Measurements from ENCODE around the gene PFKFB4.

Gene PFKFB4

DNA sequence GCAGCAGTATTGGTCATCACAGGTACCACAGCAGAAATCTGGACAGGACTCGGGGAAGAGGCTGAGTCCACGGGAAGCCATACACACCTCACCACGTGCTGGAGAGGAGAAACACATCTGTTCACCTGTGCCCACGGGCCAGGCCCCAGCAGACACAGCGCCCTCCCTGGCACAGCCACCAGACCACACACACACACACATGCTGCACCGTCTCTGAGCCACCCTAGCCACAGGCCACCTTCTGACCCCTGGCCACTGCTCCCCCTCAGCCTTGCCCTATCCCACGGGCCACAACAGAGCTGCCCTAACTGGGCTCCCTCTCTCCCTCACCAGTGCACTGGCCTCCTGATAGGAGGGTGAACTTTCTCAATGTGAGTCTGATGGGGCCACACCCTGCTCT lies 55.4 kb downstream of the PFKFB4 start:
- H3K27ac ChIP-seq (ENCODE audit: low read depth, low read length), result no peak overlapping the region
- H4K20me1 ChIP-seq (ENCODE audit: control insufficient read depth, insufficient read depth, low read depth, low read length), result no peaks in the 10 kb centered on the region
- peaks cover 26% of the 10 kb centered on the region for H3K4me1 ChIP-seq (ENCODE audit: control insufficient read depth, low read length)
- H3K9me3 ChIP-seq (ENCODE audit: control insufficient read depth, insufficient read depth, low read length), result no peaks in the 10 kb centered on the region
- no peaks in the 10 kb centered on the region for H3K36me3 ChIP-seq (ENCODE audit: control insufficient read depth, low read length)
- H3F3A ChIP-seq (ENCODE audit: control insufficient read depth, insufficient read depth), result peaks cover 4% of the 10 kb centered on the region; the same call in 1 of the 2 replicates
- TF ChIP-seq EZH2phosphoT487 (IDR thresholded peaks at IDR 0.05; ENCODE audit: borderline replicate concordance, low read length) (no peak), CTCF (IDR thresholded peaks at IDR 0.05; ENCODE audit: low read depth, low read length, poor library complexity, severe bottlenecking) (no peak)
- H3K27me3 ChIP-seq (ENCODE audit: control insufficient read depth, low read length), result no peaks in the 10 kb centered on the region
- peaks cover 5% of the 10 kb centered on the region; the same call in 1 of the 2 replicates for H3K79me2 ChIP-seq (ENCODE audit: control insufficient read depth, low read length)
- H3K4me2 ChIP-seq (ENCODE audit: low read length), result no peak overlapping the region
- H3K9me2 ChIP-seq (replicated peaks; ENCODE audit: control insufficient read depth, low read length), result no peaks in the 10 kb centered on the region
- H3K4me3 ChIP-seq (ENCODE audit: low read length), result no peak overlapping the region

DNA sequence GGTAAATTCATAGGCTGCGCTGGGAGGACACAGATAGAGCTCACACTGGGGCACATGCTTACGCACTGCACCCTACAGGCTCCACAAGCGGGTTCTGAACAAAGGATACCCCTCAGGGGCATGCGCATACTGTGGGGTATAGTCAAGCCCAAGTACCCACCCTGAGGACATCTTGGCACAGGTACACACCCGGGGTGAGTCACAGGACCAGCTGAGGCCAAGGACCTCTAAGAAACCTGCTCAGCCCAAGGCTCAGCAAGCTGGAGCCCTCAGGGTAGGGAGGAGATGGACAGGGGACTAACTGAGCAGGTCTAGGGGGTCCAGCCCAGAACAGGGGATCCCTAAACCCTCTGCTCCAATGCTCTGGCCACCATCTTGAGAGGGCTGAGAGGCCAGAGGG lies 55.9 kb downstream of the PFKFB4 start:
- Histone ChIP-seq H3K79me2 (ENCODE audit: control insufficient read depth, low read length) (peaks cover 5% of the 10 kb centered on the region; the same call in 1 of the 2 replicates), H3K9me3 (ENCODE audit: control insufficient read depth, insufficient read depth, low read length) (no peaks in the 10 kb centered on the region), H3K27me3 (ENCODE audit: control insufficient read depth, low read length) (no peaks in the 10 kb centered on the region), H3K4me2 (ENCODE audit: low read length) (no peak overlapping the region), H3K4me3 (ENCODE audit: low read length) (no peak overlapping the region), H3K27ac (ENCODE audit: low read depth, low read length) (no peak overlapping the region), H4K20me1 (ENCODE audit: control insufficient read depth, insufficient read depth, low read depth, low read length) (no peaks in the 10 kb centered on the region), H3K9me2 (replicated peaks; ENCODE audit: control insufficient read depth, low read length) (no peaks in the 10 kb centered on the region), H3K36me3 (ENCODE audit: control insufficient read depth, low read length) (no peaks in the 10 kb centered on the region), H3F3A (ENCODE audit: control insufficient read depth, insufficient read depth) (peaks cover 4% of the 10 kb centered on the region; the same call in 1 of the 2 replicates), H3K4me1 (ENCODE audit: control insufficient read depth, low read length) (peaks cover 26% of the 10 kb centered on the region)
- TF ChIP-seq CTCF (IDR thresholded peaks at IDR 0.05; ENCODE audit: low read depth, low read length, poor library complexity, severe bottlenecking) (no peak), EZH2phosphoT487 (IDR thresholded peaks at IDR 0.05; ENCODE audit: borderline replicate concordance, low read length) (no peak)

- no peaks in the 10 kb centered on the region for H3K27me3 ChIP-seq (ENCODE audit: control insufficient read depth, low read length)
- H3K4me1 ChIP-seq (ENCODE audit: control insufficient read depth, low read length), result peaks cover 23% of the 10 kb centered on the region
- no peaks in the 10 kb centered on the region for H3K9me2 ChIP-seq (replicated peaks; ENCODE audit: control insufficient read depth, low read length)
- H3K4me2 ChIP-seq (ENCODE audit: low read length), result peak overlapping the region; percentile 60; the same call in 1 of the 2 replicates
- H3K79me2 ChIP-seq (ENCODE audit: control insufficient read depth, low read length), result no peaks in the 10 kb centered on the region
- H3K4me3 ChIP-seq (ENCODE audit: low read length), result no peak overlapping the region
- peaks cover 14% of the 10 kb centered on the region for H3F3A ChIP-seq (ENCODE audit: control insufficient read depth, insufficient read depth)
- no peak for TF ChIP-seq EZH2phosphoT487 (IDR thresholded peaks at IDR 0.05; ENCODE audit: borderline replicate concordance, low read length)
- no peak for TF ChIP-seq CTCF (IDR thresholded peaks at IDR 0.05; ENCODE audit: low read depth, low read length, poor library complexity, severe bottlenecking)
- H3K36me3 ChIP-seq (ENCODE audit: control insufficient read depth, low read length), result no peaks in the 10 kb centered on the region
- no peaks in the 10 kb centered on the region for H3K9me3 ChIP-seq (ENCODE audit: control insufficient read depth, insufficient read depth, low read length)
- peak overlapping the region; percentile 60; the same call in 1 of the 2 replicates for H3K27ac ChIP-seq (ENCODE audit: low read depth, low read length)
- no peaks in the 10 kb centered on the region for H4K20me1 ChIP-seq (ENCODE audit: control insufficient read depth, insufficient read depth, low read depth, low read length)
These were observed 63.5 kb downstream of the PFKFB4 start for GRCh38 chr3:48493203-48493501.
